SJSA1 (cell line): ENCODE data around the gene STMN1. TPM values are rescaled to one million over a fixed set of nuclear protein-coding genes. Genes with fewer than 3 reads are reported as not detected.

Experiments
- DNase-seq, 2 experiments: peaks; one replicate each; pipeline ENCODE4 v3.0.0-alpha.2; 2015 to 2020; ENCODE audit warnings: low spot score in 2 of 2, low read depth in 1 of 2
- H3K27ac ChIP-seq: fragments of 250-450 bp; sonication (Bioruptor Pico); 2 replicates; pipeline ENCODE4 v1.5.1; 2020; ENCODE audit warnings: mild to moderate bottlenecking, moderate library complexity
- H3K27me3 ChIP-seq: fragments of 250-450 bp; sonication (Bioruptor Pico); replicated peaks from 2 replicates; pipeline ENCODE4 v1.5.1; 2020; ENCODE audit warnings: mild to moderate bottlenecking, moderate library complexity
- H3K36me3 ChIP-seq: fragments of 250-450 bp; sonication (Bioruptor Pico); 2 replicates; pipeline ENCODE4 v1.5.1; 2020; ENCODE audit warnings: mild to moderate bottlenecking
- H3K4me1 ChIP-seq: fragments of 250-450 bp; sonication (Bioruptor Pico); replicated peaks from 2 replicates; pipeline ENCODE4 v1.6.1; 2021; ENCODE audit warnings: mild to moderate bottlenecking
- H3K4me3 ChIP-seq: fragments of 250-450 bp; sonication (Bioruptor Pico); 2 replicates; pipeline ENCODE4 v1.5.1; 2020; ENCODE audit warnings: mild to moderate bottlenecking
- H3K9me3 ChIP-seq: fragments of 250-450 bp; sonication (Bioruptor Pico); replicated peaks from 2 replicates; pipeline ENCODE4 v1.5.1; 2020; ENCODE audit warnings: mild to moderate bottlenecking
- total RNA-seq: library from RNA; depleted of rRNA; stranded (reverse); fragments of >200 nt; shearing (Covaris generic); gene quantifications from 2 replicates; pipeline ENCODE4 v1.2.3, GENCODE V29; 2014

Gene STMN1
- total RNA-seq, 1 experiment from 2014 or later = 325 TPM

DNA sequence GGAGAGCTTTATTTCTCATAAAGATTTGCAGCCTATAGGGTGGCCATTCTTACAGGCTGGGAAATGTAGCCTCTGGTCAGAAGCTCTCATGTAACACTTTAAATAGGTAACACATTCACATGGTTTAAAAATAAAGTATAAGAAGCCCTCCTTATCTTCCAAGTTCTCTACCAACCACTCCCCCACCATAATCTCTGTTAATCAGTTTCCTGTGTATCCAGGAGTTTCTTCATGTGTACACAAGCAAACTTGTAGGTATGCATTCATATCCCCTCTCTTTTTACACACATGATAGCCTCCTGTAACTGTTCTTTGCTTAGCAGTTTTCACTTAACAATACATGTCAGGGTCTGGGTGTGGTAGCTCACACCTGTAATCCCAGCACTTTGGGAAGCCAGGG lies 4.9 kb upstream of the STMN1 start:
- Histone ChIP-seq H3K9me3 (no peaks in the 10 kb centered on the region), H3K4me1 (peaks cover 14% of the 10 kb centered on the region)
- no peak for DNase-seq

DNA sequence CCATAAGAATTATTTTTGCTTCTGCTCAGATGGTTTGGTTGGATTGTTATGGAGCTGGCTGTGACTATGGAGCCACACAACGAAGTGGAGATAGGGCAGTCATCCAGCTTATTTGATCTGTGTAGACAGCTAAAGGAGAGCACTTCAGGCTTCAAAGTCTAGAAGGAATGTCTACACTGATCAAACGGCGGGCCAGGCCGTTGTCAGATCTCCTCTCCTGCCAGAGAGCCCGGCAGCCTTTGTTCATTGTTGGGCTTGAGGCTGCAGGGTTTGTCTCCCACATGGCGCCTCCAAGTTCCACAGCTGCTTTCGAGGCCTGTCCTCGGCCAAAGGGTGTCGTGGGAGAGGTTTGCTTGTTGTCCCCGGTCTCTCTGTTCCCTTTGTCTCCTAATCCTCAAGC lies 2.8 kb upstream of the STMN1 start:
- Histone ChIP-seq H3K27ac (no peak overlapping the region), H3K4me1 (peaks cover 14% of the 10 kb centered on the region), H3K4me3 (no peak overlapping the region), H3K9me3 (no peaks in the 10 kb centered on the region), H3K36me3 (peaks cover 18% of the 10 kb centered on the region), H3K27me3 (no peaks in the 10 kb centered on the region)
- DNase-seq = no peak

More for the DNA sequence above, 4.9 kb upstream of the STMN1 start:
- Histone ChIP-seq H3K27ac (no peak overlapping the region), H3K36me3 (no peaks in the 10 kb centered on the region), H3K4me3 (no peak overlapping the region), H3K27me3 (no peaks in the 10 kb centered on the region)

DNA sequence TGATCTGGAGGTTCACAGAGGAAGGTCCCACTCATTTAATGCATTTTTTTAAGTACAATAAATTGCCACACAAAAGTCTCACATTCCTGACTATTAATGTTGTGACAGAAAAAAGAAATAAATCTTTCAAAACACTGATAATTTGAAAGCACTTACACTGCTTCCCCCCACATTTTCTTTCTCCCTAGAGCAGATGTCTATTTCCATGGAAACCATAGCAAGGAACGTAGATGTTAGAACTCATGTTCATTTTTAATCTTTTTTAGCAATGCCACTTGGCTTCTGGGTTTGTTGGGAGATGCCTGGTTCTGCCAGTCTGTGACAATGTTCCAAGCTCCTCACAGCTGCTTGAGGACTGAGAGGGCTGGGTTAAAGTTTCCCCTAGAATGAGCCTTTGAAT lies 1.9 kb upstream of the STMN1 start:
- peaks cover 21% of the 10 kb centered on the region for H3K4me1 ChIP-seq
- DNase-seq = no peak
- H3K36me3 ChIP-seq = peaks cover 26% of the 10 kb centered on the region
- H3K27ac ChIP-seq = no peak overlapping the region
- H3K4me3 ChIP-seq = no peak overlapping the region
- H3K27me3 ChIP-seq = no peaks in the 10 kb centered on the region
- H3K9me3 ChIP-seq = no peaks in the 10 kb centered on the region

GRCh38 chr1:25907601-25908000 lies 1.4 kb upstream of the STMN1 start:
- H3K27me3 ChIP-seq = no peaks in the 10 kb centered on the region
- DNase-seq = no peak
- no peak overlapping the region for H3K27ac ChIP-seq
- H3K36me3 ChIP-seq = peaks cover 32% of the 10 kb centered on the region
- H3K4me1 ChIP-seq = peaks cover 22% of the 10 kb centered on the region
- no peaks in the 10 kb centered on the region for H3K9me3 ChIP-seq
- no peak overlapping the region for H3K4me3 ChIP-seq

DNA sequence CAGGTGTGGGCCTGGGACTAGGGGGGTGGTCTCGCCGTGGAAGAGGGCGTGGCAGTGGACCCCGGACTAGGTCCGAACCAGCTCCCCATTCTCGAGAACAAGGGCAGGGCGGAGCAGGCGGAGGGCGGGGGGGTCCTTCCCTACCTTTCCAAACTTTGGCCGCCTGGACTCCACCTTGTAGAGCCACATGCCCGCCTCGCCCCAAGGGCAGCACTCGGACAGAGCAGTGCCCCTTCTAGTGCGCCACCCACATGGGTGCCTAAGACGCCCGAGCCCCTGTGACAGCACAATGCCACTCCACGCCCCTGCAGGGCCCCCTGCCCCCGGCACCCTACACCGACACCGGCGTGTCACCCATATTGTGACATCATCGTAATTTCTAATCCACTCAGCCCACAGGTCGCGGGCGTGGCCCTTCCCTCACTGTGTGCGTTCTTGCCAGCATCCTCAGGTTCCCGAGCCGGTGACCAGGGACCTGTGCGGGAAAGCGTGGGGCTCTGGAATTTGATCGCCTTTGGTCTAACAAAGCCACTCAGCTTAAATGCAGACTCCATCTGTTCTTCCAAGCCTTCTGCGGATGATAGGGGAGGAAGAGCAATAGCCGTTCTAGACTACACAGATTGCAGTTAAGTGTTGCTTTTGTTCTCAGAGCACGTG lies 553 bp upstream of the STMN1 start:
- Histone ChIP-seq H3K4me1 (peaks cover 15% of the 10 kb centered on the region), H3K9me3 (no peaks in the 10 kb centered on the region), H3K4me3 (peak overlapping the region; percentile 91), H3K36me3 (peaks cover 40% of the 10 kb centered on the region), H3K27ac (no peak overlapping the region), H3K27me3 (no peaks in the 10 kb centered on the region)
- DNase-seq = no peak

- peak; percentile 84 to 98 for DNase-seq
- H3K36me3 ChIP-seq = peaks cover 57% of the 10 kb centered on the region
- no peaks in the 10 kb centered on the region for H3K27me3 ChIP-seq
- peaks cover 15% of the 10 kb centered on the region for H3K4me1 ChIP-seq
- peak overlapping the region; percentile 91 for H3K4me3 ChIP-seq
- no peaks in the 10 kb centered on the region for H3K9me3 ChIP-seq
- peak overlapping the region; percentile 94 for H3K27ac ChIP-seq
Observed at GRCh38 chr1:25904943-25905679, 1.1 kb downstream of the STMN1 start.

- no peak overlapping the region for H3K27ac ChIP-seq
- H3K4me1 ChIP-seq = peaks cover 15% of the 10 kb centered on the region
- H3K36me3 ChIP-seq = peaks cover 68% of the 10 kb centered on the region
- no peaks in the 10 kb centered on the region for H3K27me3 ChIP-seq
- no peak for DNase-seq
- H3K4me3 ChIP-seq = peak overlapping the region; percentile 91
- no peaks in the 10 kb centered on the region for H3K9me3 ChIP-seq
Observed at GRCh38 chr1:25903986-25904385, 2.2 kb downstream of the STMN1 start.

DNA sequence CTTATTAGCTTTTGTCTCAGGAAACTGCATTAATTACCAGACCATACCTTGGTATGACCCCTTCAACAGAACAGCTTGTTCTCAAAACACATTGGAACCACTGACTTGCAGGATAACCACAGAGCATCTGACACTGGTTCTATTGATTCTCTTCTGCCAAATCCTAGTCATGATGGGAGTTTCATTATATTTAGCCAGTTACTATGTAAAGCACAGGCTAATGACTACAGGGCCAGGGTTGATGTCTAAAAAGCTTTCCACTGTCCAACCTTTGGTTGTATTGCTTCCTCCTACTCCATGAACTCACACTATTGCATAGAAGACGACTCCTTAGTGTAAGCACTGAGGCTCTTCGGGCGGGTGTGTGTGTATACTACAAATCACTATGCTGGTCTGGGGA lies 3.8 kb downstream of the STMN1 start:
- H3K27ac ChIP-seq = no peak overlapping the region
- DNase-seq = no peak
- H3K27me3 ChIP-seq = no peaks in the 10 kb centered on the region

GRCh38 chr1:25900219-25900618 lies 6.0 kb downstream of the STMN1 start:
- no peaks in the 10 kb centered on the region for H3K27me3 ChIP-seq
- no peak overlapping the region for H3K4me3 ChIP-seq
- no peaks in the 10 kb centered on the region for H3K9me3 ChIP-seq
- peaks cover 94% of the 10 kb centered on the region for H3K36me3 ChIP-seq
- DNase-seq = no peak
- peaks cover 18% of the 10 kb centered on the region for H3K4me1 ChIP-seq
- H3K27ac ChIP-seq = no peak overlapping the region

More for the DNA sequence above, 3.8 kb downstream of the STMN1 start:
- peaks cover 83% of the 10 kb centered on the region for H3K36me3 ChIP-seq
- H3K9me3 ChIP-seq = no peaks in the 10 kb centered on the region
- no peak overlapping the region for H3K4me3 ChIP-seq
- peaks cover 15% of the 10 kb centered on the region for H3K4me1 ChIP-seq

GRCh38 chr1:25899792-25900191 lies 6.4 kb downstream of the STMN1 start:
- no peaks in the 10 kb centered on the region for H3K9me3 ChIP-seq
- peaks cover 18% of the 10 kb centered on the region for H3K4me1 ChIP-seq
- H3K27me3 ChIP-seq = no peaks in the 10 kb centered on the region
- H3K36me3 ChIP-seq = peaks cover 89% of the 10 kb centered on the region
- H3K4me3 ChIP-seq = no peak overlapping the region
- no peak overlapping the region for H3K27ac ChIP-seq
- no peak for DNase-seq

DNA sequence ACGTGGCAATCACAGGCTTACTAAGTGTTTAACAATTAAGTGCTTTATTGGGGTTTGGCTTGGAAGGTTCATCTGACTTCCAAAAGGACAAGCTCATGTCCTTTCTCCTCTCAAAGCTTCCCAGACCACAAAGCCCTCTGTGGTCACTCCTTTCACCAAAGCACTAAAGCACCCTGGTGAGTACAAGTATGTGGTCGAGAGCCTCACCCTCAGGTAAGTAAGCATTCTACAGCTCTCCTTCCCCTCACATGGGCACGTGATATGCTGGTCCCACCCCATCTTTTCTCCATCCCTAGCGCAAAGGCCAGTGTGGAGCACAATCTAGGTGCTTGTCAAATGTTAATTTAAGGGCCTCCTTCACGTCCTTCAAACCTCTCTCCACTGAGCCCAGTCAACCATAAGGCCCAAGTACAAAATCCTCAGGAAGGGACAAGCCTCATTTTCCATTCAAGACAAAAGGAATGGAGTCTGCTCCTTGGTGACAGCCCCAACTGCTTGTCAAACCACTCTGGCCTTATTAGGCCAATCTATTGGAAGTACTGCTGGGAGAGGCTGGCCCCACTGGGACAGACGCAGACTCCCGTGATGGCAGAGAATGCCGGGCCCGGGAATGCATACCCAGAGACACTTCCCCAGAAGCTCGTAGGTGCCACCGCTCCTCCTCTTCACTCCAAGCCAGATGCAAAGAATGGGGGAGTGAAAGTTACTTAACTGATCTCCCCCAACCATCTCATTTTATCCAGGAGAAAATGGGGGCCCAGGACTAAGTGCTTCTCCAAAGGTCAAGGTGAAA lies 7.8 kb downstream of the STMN1 start:
- H3K36me3 ChIP-seq = peaks cover 88% of the 10 kb centered on the region
- no peak overlapping the region for H3K27ac ChIP-seq
- peaks cover 15% of the 10 kb centered on the region for H3K4me1 ChIP-seq
- H3K4me3 ChIP-seq = no peak overlapping the region
- no peaks in the 10 kb centered on the region for H3K9me3 ChIP-seq
- H3K27me3 ChIP-seq = no peaks in the 10 kb centered on the region
- DNase-seq = no peak

DNA sequence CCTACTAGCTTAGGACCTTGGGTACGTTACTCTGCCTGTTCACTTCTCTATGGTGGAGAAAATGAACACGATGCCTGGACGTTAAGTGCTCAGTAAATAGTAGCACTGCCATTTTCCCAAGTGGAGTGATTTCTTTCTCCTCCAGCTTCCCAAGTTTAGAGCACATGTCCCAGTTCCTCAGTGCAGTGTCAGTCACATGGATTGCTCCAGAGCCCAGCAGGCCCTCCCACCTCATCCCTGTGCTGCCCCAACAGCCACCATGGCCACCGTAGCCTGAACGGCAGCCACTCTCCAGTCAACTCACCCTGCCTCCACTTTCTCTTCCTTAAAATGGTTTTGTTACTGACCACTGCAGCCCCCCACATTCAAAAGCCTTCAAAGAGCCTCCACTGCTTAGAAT lies 8.5 kb downstream of the STMN1 start:
- Histone ChIP-seq H3K27me3 (no peaks in the 10 kb centered on the region), H3K36me3 (peaks cover 85% of the 10 kb centered on the region), H3K4me3 (no peak overlapping the region), H3K9me3 (no peaks in the 10 kb centered on the region), H3K27ac (no peak overlapping the region), H3K4me1 (peaks cover 18% of the 10 kb centered on the region)
- no peak for DNase-seq

- DNase-seq = no peak
- Histone ChIP-seq H3K27me3 (no peaks in the 10 kb centered on the region), H3K36me3 (peaks cover 70% of the 10 kb centered on the region), H3K4me3 (no peak overlapping the region), H3K9me3 (no peaks in the 10 kb centered on the region), H3K4me1 (peaks cover 32% of the 10 kb centered on the region), H3K27ac (no peak overlapping the region)
Observed at GRCh38 chr1:25896266-25896665, 10.0 kb downstream of the STMN1 start.
